Effector memory CD8-positive, alpha-beta T cell (primary cell): Measurements from ENCODE around the gene GALNT2.

Experiments used
- ATAC-seq: fragments of 150-1000 bp; cut with Tn5 transposase; replicated peaks from 2 replicates; pipeline ENCODE4 v1.10.0; 2021; ENCODE audit warnings: mild to moderate bottlenecking, moderate library complexity
- DNase-seq, 3 experiments: peaks; one replicate each; pipeline ENCODE4 v3.0.0; 2021
- H3K27ac Mint-ChIP-seq, 2 donors: one replicate each; pipeline ENCODE4 v1.8.0; 2022; ENCODE audit warnings: mild to moderate bottlenecking in 2 of 2, mixed read lengths in 2 of 2, moderate library complexity in 2 of 2
- H3K27me3 Mint-ChIP-seq, 2 donors: one replicate each; pipeline ENCODE4 v1.8.0; 2022; ENCODE audit warnings: mixed read lengths in 2 of 2
- H3K36me3 Mint-ChIP-seq: one replicate; pipeline ENCODE4 v1.8.0; 2022; ENCODE audit warnings: mild to moderate bottlenecking, moderate library complexity, mixed read lengths; ENCODE audit not compliant: insufficient read depth
- H3K4me1 Mint-ChIP-seq, 2 donors: one replicate each; pipeline ENCODE4 v1.8.0; 2022; ENCODE audit warnings: low read depth in 2 of 2, mixed read lengths in 2 of 2
- H3K4me3 Mint-ChIP-seq, 2 donors: one replicate each; pipeline ENCODE4 v1.8.0; 2022; ENCODE audit warnings: mild to moderate bottlenecking in 2 of 2, mixed read lengths in 2 of 2, moderate library complexity in 2 of 2
- H3K9me3 Mint-ChIP-seq, 2 donors: one replicate each; pipeline ENCODE4 v1.8.0; 2022; ENCODE audit warnings: mixed read lengths in 2 of 2

Gene GALNT2

GRCh38 chr1:230057681-230058565 is 9.1 kb upstream of the GALNT2 start:
- ATAC-seq (no peak), DNase-seq (no peak)
- H3K9me3 Mint-ChIP-seq: no peaks in the 10 kb centered on the region
- no peaks in the 10 kb centered on the region for H3K4me1 Mint-ChIP-seq
- H3K27me3 Mint-ChIP-seq: peaks cover 14 to 27% of the 10 kb centered on the region in 2 donors
- no peaks in the 10 kb centered on the region for H3K36me3 Mint-ChIP-seq
- H3K27ac Mint-ChIP-seq: no peak overlapping the region
- no peak overlapping the region for H3K4me3 Mint-ChIP-seq

- H3K4me3 Mint-ChIP-seq: no peak overlapping the region
- ATAC-seq (no peak), DNase-seq (no peak)
- H3K27me3 Mint-ChIP-seq: peaks cover 14 to 27% of the 10 kb centered on the region in 2 donors
- H3K4me1 Mint-ChIP-seq: no peaks in the 10 kb centered on the region
- no peak overlapping the region for H3K27ac Mint-ChIP-seq
- no peaks in the 10 kb centered on the region for H3K36me3 Mint-ChIP-seq
- no peaks in the 10 kb centered on the region for H3K9me3 Mint-ChIP-seq
Observed at GRCh38 chr1:230058626-230059025, 8.4 kb upstream of the GALNT2 start.

- DNase-seq: no peak
- H3K27me3 Mint-ChIP-seq: peaks cover 14 to 27% of the 10 kb centered on the region in 2 donors
- no peaks in the 10 kb centered on the region for H3K36me3 Mint-ChIP-seq
- H3K9me3 Mint-ChIP-seq: no peaks in the 10 kb centered on the region
- H3K27ac Mint-ChIP-seq: no peak overlapping the region
- peaks cover 3% of the 10 kb centered on the region in 2 donors for H3K4me1 Mint-ChIP-seq
- ATAC-seq: no peak
- H3K4me3 Mint-ChIP-seq: no peak overlapping the region
Observed at GRCh38 chr1:230061801-230062200, 5.2 kb upstream of the GALNT2 start.

- DNase-seq: no peak
- ATAC-seq: no peak
- Mint-ChIP-seq H3K9me3 (no peaks in the 10 kb centered on the region), H3K27me3 (peaks cover 7 to 22% of the 10 kb centered on the region in 2 donors), H3K4me1 (peaks cover 3% of the 10 kb centered on the region in 2 donors), H3K27ac (no peak overlapping the region), H3K36me3 (peaks cover 2% of the 10 kb centered on the region), H3K4me3 (no peak overlapping the region)
Observed at GRCh38 chr1:230062521-230062920, 4.5 kb upstream of the GALNT2 start.

- Mint-ChIP-seq H3K36me3 (peaks cover 6% of the 10 kb centered on the region), H3K9me3 (no peaks in the 10 kb centered on the region), H3K4me1 (peaks cover 10 to 13% of the 10 kb centered on the region in 2 donors), H3K4me3 (no peak overlapping the region), H3K27ac (no peak overlapping the region), H3K27me3 (peaks cover 0 to 17% of the 10 kb centered on the region in 2 donors)
- no peak for ATAC-seq
- no peak for DNase-seq
Observed at GRCh38 chr1:230064283-230064682, 2.8 kb upstream of the GALNT2 start.

- H3K27ac Mint-ChIP-seq: peak overlapping the region in 1 of 2 donors; percentile 81
- no peak for DNase-seq
- ATAC-seq: no peak
- peaks cover 0 to 17% of the 10 kb centered on the region in 2 donors for H3K27me3 Mint-ChIP-seq
- H3K36me3 Mint-ChIP-seq: peaks cover 7% of the 10 kb centered on the region
- peaks cover 11 to 19% of the 10 kb centered on the region in 2 donors for H3K4me1 Mint-ChIP-seq
- H3K4me3 Mint-ChIP-seq: no peak overlapping the region
- no peaks in the 10 kb centered on the region for H3K9me3 Mint-ChIP-seq
Observed at GRCh38 chr1:230065161-230065560, 1.9 kb upstream of the GALNT2 start.

GRCh38 chr1:230065571-230065970 is 1.5 kb upstream of the GALNT2 start:
- Mint-ChIP-seq H3K36me3 (peaks cover 9% of the 10 kb centered on the region), H3K27me3 (peaks cover 0 to 15% of the 10 kb centered on the region in 2 donors), H3K4me3 (no peak overlapping the region), H3K4me1 (peaks cover 14 to 21% of the 10 kb centered on the region in 2 donors), H3K9me3 (no peaks in the 10 kb centered on the region), H3K27ac (peak overlapping the region in 1 of 2 donors; percentile 81)
- no peak for DNase-seq
- no peak for ATAC-seq

- H3K36me3 Mint-ChIP-seq: peaks cover 9% of the 10 kb centered on the region
- no peak for DNase-seq
- H3K4me3 Mint-ChIP-seq: peak overlapping the region; percentile 83 to 89
- H3K4me1 Mint-ChIP-seq: peaks cover 16 to 26% of the 10 kb centered on the region in 2 donors
- no peaks in the 10 kb centered on the region for H3K9me3 Mint-ChIP-seq
- peak overlapping the region; percentile 81 to 86 for H3K27ac Mint-ChIP-seq
- H3K27me3 Mint-ChIP-seq: peaks cover 0 to 10% of the 10 kb centered on the region in 2 donors
- no peak for ATAC-seq
Observed at GRCh38 chr1:230066031-230066430, 1.0 kb upstream of the GALNT2 start.

- ATAC-seq: peak; percentile 10
- peaks cover 9% of the 10 kb centered on the region for H3K36me3 Mint-ChIP-seq
- H3K4me1 Mint-ChIP-seq: peaks cover 23 to 33% of the 10 kb centered on the region in 2 donors
- DNase-seq: peak in 2 of 3 experiments; percentile 13 to 18
- H3K27me3 Mint-ChIP-seq: peaks cover 0 to 2% of the 10 kb centered on the region in 2 donors
- H3K27ac Mint-ChIP-seq: peak overlapping the region; percentile 65 to 87
- H3K9me3 Mint-ChIP-seq: no peaks in the 10 kb centered on the region
- peak overlapping the region; percentile 89 for H3K4me3 Mint-ChIP-seq
Observed at GRCh38 chr1:230067419-230067870, 407 bp downstream of the GALNT2 start.

- Mint-ChIP-seq H3K4me1 (peaks cover 28 to 37% of the 10 kb centered on the region in 2 donors), H3K9me3 (no peaks in the 10 kb centered on the region), H3K27ac (peak overlapping the region; percentile 65 to 87), H3K4me3 (peak overlapping the region; percentile 89), H3K36me3 (peaks cover 9% of the 10 kb centered on the region), H3K27me3 (no peaks in the 10 kb centered on the region)
- ATAC-seq: no peak
- peak; percentile 12 to 14 (median 14) for DNase-seq
Observed at GRCh38 chr1:230067871-230068620, 1.0 kb downstream of the GALNT2 start.

GRCh38 chr1:230068621-230068873 is 1.5 kb downstream of the GALNT2 start:
- Mint-ChIP-seq H3K4me3 (peak overlapping the region; percentile 89), H3K4me1 (peaks cover 31 to 37% of the 10 kb centered on the region in 2 donors), H3K27me3 (no peaks in the 10 kb centered on the region), H3K9me3 (no peaks in the 10 kb centered on the region), H3K36me3 (peaks cover 9% of the 10 kb centered on the region), H3K27ac (peak overlapping the region in 1 of 2 donors; percentile 87)
- DNase-seq: no peak
- no peak for ATAC-seq

- Mint-ChIP-seq H3K27ac (peak overlapping the region; percentile 7 to 87), H3K9me3 (no peaks in the 10 kb centered on the region), H3K4me1 (peaks cover 33 to 37% of the 10 kb centered on the region in 2 donors), H3K4me3 (peak overlapping the region; percentile 89), H3K27me3 (no peaks in the 10 kb centered on the region), H3K36me3 (peaks cover 9% of the 10 kb centered on the region)
- DNase-seq (no peak), ATAC-seq (no peak)
Observed at GRCh38 chr1:230068952-230069684, 2.1 kb downstream of the GALNT2 start.

- no peak for DNase-seq
- H3K4me1 Mint-ChIP-seq: peaks cover 33 to 37% of the 10 kb centered on the region in 2 donors
- no peaks in the 10 kb centered on the region for H3K27me3 Mint-ChIP-seq
- H3K36me3 Mint-ChIP-seq: peaks cover 9% of the 10 kb centered on the region
- ATAC-seq: no peak
- no peaks in the 10 kb centered on the region for H3K9me3 Mint-ChIP-seq
- H3K4me3 Mint-ChIP-seq: no peak overlapping the region
- no peak overlapping the region for H3K27ac Mint-ChIP-seq
Observed at GRCh38 chr1:230069796-230070195, 2.8 kb downstream of the GALNT2 start.
